OCI-LY1 (cell line): ENCODE results near the gene CYB5R3.

Experiments
- EZH2 ChIP-seq: fragments of 200-600 bp; sonication (generic), shearing (Covaris generic); IDR thresholded peaks from 2 replicates; pipeline ENCODE4 v1.8.0; 2017; ENCODE audit warnings: borderline replicate concordance, mixed run types, mild to moderate bottlenecking, antibody characterized with exemption, low read length, moderate library complexity, mixed read lengths
- TF ChIP-seq, protein P1 (sequence below): fragments of 200-600 bp; sonication (generic), shearing (Covaris generic); IDR thresholded peaks from 2 replicates; pipeline ENCODE4 v1.5.1; 2017; ENCODE audit warnings: mild to moderate bottlenecking, antibody characterized with exemption, low read length, moderate library complexity, mixed read lengths

DNA sequence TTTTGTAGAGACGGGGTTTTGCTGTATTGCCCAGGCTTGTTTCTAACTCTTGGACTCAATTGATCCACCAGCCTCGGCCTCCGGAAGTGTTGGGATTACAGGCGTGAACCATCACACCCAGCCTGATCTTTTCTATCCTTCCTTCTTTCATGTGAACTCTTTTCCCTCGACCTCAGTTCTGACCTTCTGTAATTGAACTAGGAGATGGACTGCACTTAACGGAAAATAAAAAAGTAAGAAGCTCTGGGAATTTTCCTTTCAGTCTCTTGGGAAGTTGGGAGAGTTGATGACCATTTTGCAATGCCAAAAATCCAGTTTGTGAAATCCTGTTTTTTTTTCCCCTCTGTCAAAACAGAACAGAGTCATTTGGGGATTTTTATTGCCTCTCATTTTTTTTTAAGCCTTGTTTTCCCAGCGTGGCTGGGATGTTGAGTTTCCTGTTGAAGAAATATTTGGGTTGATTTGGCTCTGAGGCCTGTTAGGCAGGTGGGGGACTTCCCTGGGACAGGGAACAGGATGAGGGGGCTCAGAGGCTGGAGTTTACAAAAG is 26.9 kb upstream of the CYB5R3 start:
- TF ChIP-seq, protein P1, sequence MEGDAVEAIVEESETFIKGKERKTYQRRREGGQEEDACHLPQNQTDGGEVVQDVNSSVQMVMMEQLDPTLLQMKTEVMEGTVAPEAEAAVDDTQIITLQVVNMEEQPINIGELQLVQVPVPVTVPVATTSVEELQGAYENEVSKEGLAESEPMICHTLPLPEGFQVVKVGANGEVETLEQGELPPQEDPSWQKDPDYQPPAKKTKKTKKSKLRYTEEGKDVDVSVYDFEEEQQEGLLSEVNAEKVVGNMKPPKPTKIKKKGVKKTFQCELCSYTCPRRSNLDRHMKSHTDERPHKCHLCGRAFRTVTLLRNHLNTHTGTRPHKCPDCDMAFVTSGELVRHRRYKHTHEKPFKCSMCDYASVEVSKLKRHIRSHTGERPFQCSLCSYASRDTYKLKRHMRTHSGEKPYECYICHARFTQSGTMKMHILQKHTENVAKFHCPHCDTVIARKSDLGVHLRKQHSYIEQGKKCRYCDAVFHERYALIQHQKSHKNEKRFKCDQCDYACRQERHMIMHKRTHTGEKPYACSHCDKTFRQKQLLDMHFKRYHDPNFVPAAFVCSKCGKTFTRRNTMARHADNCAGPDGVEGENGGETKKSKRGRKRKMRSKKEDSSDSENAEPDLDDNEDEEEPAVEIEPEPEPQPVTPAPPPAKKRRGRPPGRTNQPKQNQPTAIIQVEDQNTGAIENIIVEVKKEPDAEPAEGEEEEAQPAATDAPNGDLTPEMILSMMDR, result no peak
- no peak for TF ChIP-seq EZH2
